GM23248 (cell line): ENCODE results near the gene HTR4. TPM values are rescaled to one million over a fixed set of nuclear protein-coding genes. Genes with fewer than 3 reads are reported as not detected.

Source experiments
- DNase-seq: peaks from one replicate; pipeline ENCODE4 v3.0.0-alpha.2; 2015
- H2AFZ ChIP-seq: fragments of 200-600 bp; sonication (generic); 2 replicates; pipeline ENCODE4 v1.6.1; 2016; ENCODE audit warnings: antibody characterized with exemption
- H3F3A ChIP-seq: fragments of 200-600 bp; sonication (generic); 2 replicates; pipeline ENCODE4 v1.6.1; 2016; ENCODE audit warnings: mild to moderate bottlenecking, antibody characterized with exemption, mixed run types; ENCODE audit not compliant: insufficient read depth
- H3K27ac ChIP-seq: fragments of 200-600 bp; sonication (generic); 2 replicates; pipeline ENCODE4 v1.5.1; 2016; ENCODE audit warnings: mild to moderate bottlenecking
- H3K27me3 ChIP-seq: fragments of 200-600 bp; sonication (generic); replicated peaks from 2 replicates; pipeline ENCODE4 v1.6.1; 2016; ENCODE audit warnings: mild to moderate bottlenecking; ENCODE audit not compliant: insufficient read depth
- H3K36me3 ChIP-seq: fragments of 200-600 bp; sonication (generic); 2 replicates; pipeline ENCODE4 v1.6.1; 2016; ENCODE audit warnings: low read depth, mild to moderate bottlenecking
- H3K4me1 ChIP-seq: fragments of 200-600 bp; sonication (generic); 2 replicates; pipeline ENCODE4 v1.6.1; 2016; ENCODE audit warnings: mild to moderate bottlenecking; ENCODE audit not compliant: insufficient read depth
- H3K4me2 ChIP-seq: fragments of 200-600 bp; sonication (generic); one replicate; pipeline ENCODE4 v1.6.1; 2016; ENCODE audit warnings: mild to moderate bottlenecking; ENCODE audit not compliant: unreplicated experiment
- H3K4me3 ChIP-seq: fragments of 200-600 bp; sonication (generic); 2 replicates; pipeline ENCODE4 v1.5.1; 2016; ENCODE audit warnings: mild to moderate bottlenecking
- H3K79me2 ChIP-seq: fragments of 200-600 bp; sonication (generic); 2 replicates; pipeline ENCODE4 v1.6.1; 2016; ENCODE audit warnings: mild to moderate bottlenecking; ENCODE audit not compliant: insufficient read depth
- H3K9ac ChIP-seq: fragments of 200-600 bp; sonication (generic); 2 replicates; pipeline ENCODE4 v1.6.1; 2016; ENCODE audit warnings: mild to moderate bottlenecking
- H3K9me2 ChIP-seq: fragments of 200-600 bp; sonication (generic); 2 replicates; pipeline ENCODE4 v1.6.1; 2016; ENCODE audit warnings: mixed run types, mild to moderate bottlenecking, moderate library complexity; ENCODE audit not compliant: insufficient read depth
- H3K9me3 ChIP-seq: fragments of 200-600 bp; sonication (generic); one replicate; pipeline ENCODE4 v1.6.1; 2017; ENCODE audit warnings: low read depth
- H4K20me1 ChIP-seq: fragments of 200-600 bp; sonication (generic); 2 replicates; pipeline ENCODE4 v1.6.0; 2016; ENCODE audit not compliant: insufficient read depth
- EZH2 ChIP-seq: fragments of 200-600 bp; sonication (generic); IDR thresholded peaks from 2 replicates; pipeline ENCODE4 v1.6.1; 2018; ENCODE audit warnings: antibody characterized with exemption, mild to moderate bottlenecking; ENCODE audit not compliant: insufficient read depth, poor library complexity, severe bottlenecking
- EZH2phosphoT487 ChIP-seq: fragments of 200-600 bp; sonication (generic); IDR thresholded peaks from 2 replicates; pipeline ENCODE4 v1.6.1; 2018; ENCODE audit warnings: antibody characterized with exemption, moderate library complexity, mild to moderate bottlenecking, low read depth; ENCODE audit not compliant: insufficient read depth
- WGBS, 2 experiments: methylation state at CpG; one replicate each; pipeline ENCODE4 v1.1.6; 2015 to 2017; ENCODE audit warnings: low lambda C conversion rate in 2 of 2, low coverage in 1 of 2; ENCODE audit errors: missing lambda C conversion rate in 2 of 2; 5-methylcytosine and 5-hydroxymethylcytosine counted together
- in situ Hi-C: fragments of 300-500 bp; cut with MboI; formaldehyde crosslinking; loops from 2 replicates; pipeline ENCODE4 v1.15.0; 2020
- polyA plus RNA-seq: library from polyadenylated mRNA; unstranded; fragments of >200 nt; fragmentation: Nextera tagmentation; extraction: Ambion mirVana; gene quantifications from 2 replicates; pipeline ENCODE4 v1.2.1, GENCODE V29; 2016
- total RNA-seq: library from RNA; depleted of rRNA; stranded (reverse); fragments of >200 nt; shearing (Covaris generic); gene quantifications from 2 replicates; pipeline ENCODE4 v1.2.3, GENCODE V29; 2014

The HTR4 gene
- total and polyA plus RNA-seq, 2 experiments from 2014 or later, result not detected

GRCh38 chr5:148586796-148587195 is 67.5 kb downstream of the HTR4 start:
- in situ Hi-C loops, result no loop called here
- Histone ChIP-seq H3K4me1 (no peaks in the 10 kb centered on the region), H3K4me2 (no peak overlapping the region), H3K9me3 (no peaks in the 10 kb centered on the region), H3K9ac (no peak overlapping the region), H4K20me1 (no peaks in the 10 kb centered on the region), H3K4me3 (no peak overlapping the region), H3K27ac (no peak overlapping the region), H3K36me3 (no peaks in the 10 kb centered on the region), H3K9me2 (no peaks in the 10 kb centered on the region), H2AFZ (no peak overlapping the region), H3K27me3 (no peaks in the 10 kb centered on the region), H3K79me2 (no peaks in the 10 kb centered on the region), H3F3A (no peaks in the 10 kb centered on the region)
- no peak for DNase-seq
- TF ChIP-seq EZH2 (no peak), EZH2phosphoT487 (no peak)
- 8% methylated on average over 2 of the region's 2 CpGs for WGBS, 2 experiments

GRCh38 chr5:148585988-148586387 is 68.3 kb downstream of the HTR4 start:
- Histone ChIP-seq H3K9ac (no peak overlapping the region), H3K9me3 (no peaks in the 10 kb centered on the region), H2AFZ (no peak overlapping the region), H3K79me2 (no peaks in the 10 kb centered on the region), H3K4me2 (no peak overlapping the region), H3K27ac (no peak overlapping the region), H3K4me3 (no peak overlapping the region), H3K27me3 (no peaks in the 10 kb centered on the region), H4K20me1 (no peaks in the 10 kb centered on the region), H3K9me2 (no peaks in the 10 kb centered on the region), H3F3A (no peaks in the 10 kb centered on the region), H3K36me3 (no peaks in the 10 kb centered on the region), H3K4me1 (no peaks in the 10 kb centered on the region)
- no peak for DNase-seq
- TF ChIP-seq EZH2phosphoT487 (no peak), EZH2 (no peak)
- in situ Hi-C loops, result no loop called here

DNA sequence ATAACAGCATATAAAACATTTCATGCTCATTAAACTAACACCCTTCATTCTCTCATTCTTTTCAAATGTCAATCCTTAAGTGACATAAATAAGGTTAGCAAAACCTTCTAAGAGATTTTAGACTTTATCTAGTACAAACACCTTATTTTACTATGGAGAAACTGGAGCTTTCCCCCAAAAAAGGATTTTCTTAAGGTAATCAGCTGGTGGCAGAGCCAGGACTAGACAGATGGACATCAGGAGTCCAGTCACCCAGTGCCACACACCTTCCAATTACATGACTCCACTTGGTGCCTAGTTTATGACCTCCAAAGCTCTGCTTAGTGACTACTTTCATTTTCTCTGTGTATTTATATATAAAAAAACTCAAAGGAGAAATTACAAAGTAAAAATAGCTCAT is 70.2 kb downstream of the HTR4 start:
- in situ Hi-C loops, result no loop called here
- Histone ChIP-seq H3K79me2 (no peaks in the 10 kb centered on the region), H3K4me2 (no peak overlapping the region), H4K20me1 (no peaks in the 10 kb centered on the region), H3K9me2 (no peaks in the 10 kb centered on the region), H3K4me1 (no peaks in the 10 kb centered on the region), H3K36me3 (no peaks in the 10 kb centered on the region), H2AFZ (no peak overlapping the region), H3K27me3 (no peaks in the 10 kb centered on the region), H3F3A (no peaks in the 10 kb centered on the region), H3K4me3 (no peak overlapping the region), H3K9ac (no peak overlapping the region), H3K9me3 (no peaks in the 10 kb centered on the region), H3K27ac (no peak overlapping the region)
- no peak for TF ChIP-seq EZH2phosphoT487
- no peak for TF ChIP-seq EZH2
- DNase-seq, result no peak

- Histone ChIP-seq H3K79me2 (no peaks in the 10 kb centered on the region), H3K4me2 (no peak overlapping the region), H2AFZ (no peak overlapping the region), H3K27ac (no peak overlapping the region), H3K9me2 (no peaks in the 10 kb centered on the region), H3K4me1 (no peaks in the 10 kb centered on the region), H3K9me3 (no peaks in the 10 kb centered on the region), H3F3A (no peaks in the 10 kb centered on the region), H3K27me3 (no peaks in the 10 kb centered on the region), H3K4me3 (no peak overlapping the region), H3K36me3 (no peaks in the 10 kb centered on the region), H3K9ac (no peak overlapping the region), H4K20me1 (no peaks in the 10 kb centered on the region)
- no peak for TF ChIP-seq EZH2
- TF ChIP-seq EZH2phosphoT487, result no peak
- DNase-seq, result no peak
- in situ Hi-C loops, result no loop called here
- WGBS, 2 experiments, result 21 to 27% methylated on average over 2 of the region's 2 CpGs
Measured at GRCh38 chr5:148583421-148583965, 70.8 kb downstream of the HTR4 start.

DNA sequence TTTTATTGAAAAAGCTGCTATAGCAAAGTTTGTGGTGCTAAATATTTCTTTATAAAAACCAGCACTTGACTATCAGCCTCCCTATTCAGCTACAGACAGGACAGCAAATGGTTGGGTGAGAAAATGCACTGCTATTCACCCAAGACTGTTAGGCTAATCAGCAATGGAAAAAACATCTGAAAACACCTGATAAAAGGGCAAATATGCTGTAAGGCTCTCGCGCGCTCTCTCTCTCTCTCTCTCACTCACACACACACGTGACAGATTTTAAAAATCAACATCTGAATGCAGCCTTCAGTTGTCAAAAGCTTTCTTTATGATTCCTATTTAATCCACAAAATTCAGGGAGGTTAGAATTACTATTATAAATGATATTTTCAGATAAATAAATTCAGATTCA is 80.2 kb downstream of the HTR4 start:
- DNase-seq, result no peak
- in situ Hi-C loops, result no loop called here
- no peaks in the 10 kb centered on the region for H3K9me2 ChIP-seq
- no peaks in the 10 kb centered on the region for H3K79me2 ChIP-seq
- no peaks in the 10 kb centered on the region for H4K20me1 ChIP-seq
- no peak overlapping the region for H2AFZ ChIP-seq
- H3F3A ChIP-seq, result no peaks in the 10 kb centered on the region
- TF ChIP-seq EZH2, result no peak
- WGBS, 2 experiments, result 72 to 73% methylated on average over 4 of the region's 4 CpGs
- H3K27ac ChIP-seq, result no peak overlapping the region
- 0 out of 2 replicates have a peak, but pooled peaks cover 5% of the 10 kb centered on the region for H3K27me3 ChIP-seq
- H3K36me3 ChIP-seq, result no peaks in the 10 kb centered on the region
- H3K9ac ChIP-seq, result no peak overlapping the region
- no peak overlapping the region for H3K4me3 ChIP-seq
- H3K9me3 ChIP-seq, result no peaks in the 10 kb centered on the region
- no peak overlapping the region for H3K4me2 ChIP-seq
- H3K4me1 ChIP-seq, result no peaks in the 10 kb centered on the region
